ENCODE measurements around the gene PYHIN1. TPM values are rescaled to one million over a fixed set of nuclear protein-coding genes. Genes with fewer than 3 reads are reported as not detected.

The PYHIN1 gene
- total RNA-seq, 4 donors from 2014 or later = 0.61 to 2.3 (median 1.7) TPM; not detected in 1

DNA sequence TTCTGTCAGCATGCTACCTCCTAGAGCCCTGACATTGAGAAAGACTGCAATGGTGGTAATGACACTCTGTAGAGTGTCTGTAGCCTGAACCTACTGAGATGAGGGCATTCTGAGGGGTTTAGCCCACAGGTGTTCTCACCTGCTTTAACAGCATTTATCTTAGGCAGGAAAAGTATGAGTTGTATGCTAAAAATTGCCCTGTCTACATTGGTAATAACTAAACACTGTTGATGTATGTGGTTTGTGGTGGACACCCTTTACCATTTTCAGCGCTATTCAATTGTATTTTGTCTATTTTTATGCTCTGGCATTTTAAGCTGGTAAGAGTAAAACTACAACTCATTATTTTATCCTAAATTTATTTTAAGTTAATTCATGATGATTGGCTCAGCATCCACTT, 10.0 kb downstream of the PYHIN1 start:
- H3K4me3 ChIP-seq = no peak overlapping the region
- no peaks in the 10 kb centered on the region for H3K36me3 ChIP-seq
- 67 to 89% methylated on average over 1 of the region's 1 CpG for WGBS, 2 donors
- DNase-seq = no peak
- no peaks in the 10 kb centered on the region for H3K4me1 ChIP-seq
- no peaks in the 10 kb centered on the region for H3K9me3 ChIP-seq
- TF ChIP-seq POLR2A (IDR thresholded peaks at IDR 0.05) = no peak
- TF ChIP-seq, protein P1, sequence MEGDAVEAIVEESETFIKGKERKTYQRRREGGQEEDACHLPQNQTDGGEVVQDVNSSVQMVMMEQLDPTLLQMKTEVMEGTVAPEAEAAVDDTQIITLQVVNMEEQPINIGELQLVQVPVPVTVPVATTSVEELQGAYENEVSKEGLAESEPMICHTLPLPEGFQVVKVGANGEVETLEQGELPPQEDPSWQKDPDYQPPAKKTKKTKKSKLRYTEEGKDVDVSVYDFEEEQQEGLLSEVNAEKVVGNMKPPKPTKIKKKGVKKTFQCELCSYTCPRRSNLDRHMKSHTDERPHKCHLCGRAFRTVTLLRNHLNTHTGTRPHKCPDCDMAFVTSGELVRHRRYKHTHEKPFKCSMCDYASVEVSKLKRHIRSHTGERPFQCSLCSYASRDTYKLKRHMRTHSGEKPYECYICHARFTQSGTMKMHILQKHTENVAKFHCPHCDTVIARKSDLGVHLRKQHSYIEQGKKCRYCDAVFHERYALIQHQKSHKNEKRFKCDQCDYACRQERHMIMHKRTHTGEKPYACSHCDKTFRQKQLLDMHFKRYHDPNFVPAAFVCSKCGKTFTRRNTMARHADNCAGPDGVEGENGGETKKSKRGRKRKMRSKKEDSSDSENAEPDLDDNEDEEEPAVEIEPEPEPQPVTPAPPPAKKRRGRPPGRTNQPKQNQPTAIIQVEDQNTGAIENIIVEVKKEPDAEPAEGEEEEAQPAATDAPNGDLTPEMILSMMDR (IDR thresholded peaks at IDR 0.05) = no peak
- no peak overlapping the region for H3K27ac ChIP-seq
- intact Hi-C loops (cut with DNase I) = no loop called here
- no peaks in the 10 kb centered on the region for H3K27me3 ChIP-seq

DNA sequence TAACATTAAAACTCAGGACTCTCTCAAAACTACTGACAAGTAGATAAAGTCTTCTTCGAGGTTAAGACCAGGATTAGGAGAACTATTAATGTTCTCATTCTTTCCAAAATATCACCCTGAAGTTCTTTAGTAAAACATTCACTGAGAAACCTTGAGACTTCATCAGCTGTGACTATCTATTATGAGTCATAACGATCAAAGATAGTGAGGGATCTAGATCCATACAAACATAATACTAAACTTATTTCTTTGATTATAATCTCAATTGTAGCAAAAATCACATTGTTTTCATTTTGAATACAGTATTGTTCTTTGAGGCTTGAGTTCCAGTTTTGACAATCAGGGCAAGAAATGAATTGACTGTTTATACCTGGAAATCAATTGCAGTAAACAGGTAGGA, 11.1 kb downstream of the PYHIN1 start:
- TF ChIP-seq, protein P1 (IDR thresholded peaks at IDR 0.05) = no peak
- TF ChIP-seq POLR2A (IDR thresholded peaks at IDR 0.05) = no peak
- no peak overlapping the region for H3K4me3 ChIP-seq
- no peaks in the 10 kb centered on the region for H3K4me1 ChIP-seq
- no peaks in the 10 kb centered on the region for H3K9me3 ChIP-seq
- no peaks in the 10 kb centered on the region for H3K27me3 ChIP-seq
- DNase-seq = no peak
- no peak overlapping the region for H3K27ac ChIP-seq
- H3K36me3 ChIP-seq = no peaks in the 10 kb centered on the region
- WGBS, 2 donors = 57 to 63% methylated on average over 2 of the region's 2 CpGs
- intact Hi-C loops (cut with DNase I) = no loop called here

DNA sequence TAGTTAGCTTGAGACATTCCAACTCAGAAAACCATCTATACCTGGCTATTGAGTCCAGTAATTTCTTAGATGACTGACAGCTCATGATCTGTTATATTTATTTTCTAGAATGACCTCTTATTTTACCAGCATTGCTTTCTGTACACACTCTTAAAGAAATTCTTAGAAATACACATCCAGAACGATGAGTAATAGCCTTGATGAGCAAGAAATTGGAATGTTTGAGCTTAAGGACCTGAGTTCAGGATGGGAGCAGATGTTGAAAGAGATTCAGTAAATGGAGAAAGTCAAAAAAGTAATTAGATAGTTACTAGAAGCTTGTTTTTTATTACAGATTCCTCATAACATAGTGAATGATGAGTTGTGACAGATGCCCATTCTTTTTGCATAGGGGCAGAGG, 11.7 kb downstream of the PYHIN1 start:
- Histone ChIP-seq H3K9me3 (no peaks in the 10 kb centered on the region), H3K27me3 (no peaks in the 10 kb centered on the region), H3K4me1 (no peaks in the 10 kb centered on the region), H3K36me3 (no peaks in the 10 kb centered on the region), H3K27ac (no peak overlapping the region), H3K4me3 (no peak overlapping the region)
- 38 to 43% methylated on average over 1 of the region's 1 CpG for WGBS, 2 donors
- DNase-seq = no peak
- TF ChIP-seq POLR2A (IDR thresholded peaks at IDR 0.05) = no peak
- TF ChIP-seq, protein P1 (IDR thresholded peaks at IDR 0.05) = no peak
- intact Hi-C loops (cut with DNase I) = no loop called here

GRCh38 chr1:158945061-158945460, 13.7 kb downstream of the PYHIN1 start:
- Histone ChIP-seq H3K36me3 (no peaks in the 10 kb centered on the region), H3K27me3 (no peaks in the 10 kb centered on the region), H3K27ac (no peak overlapping the region), H3K4me1 (no peaks in the 10 kb centered on the region), H3K4me3 (no peak overlapping the region), H3K9me3 (no peaks in the 10 kb centered on the region)
- WGBS, 2 donors = 60 to 69% methylated on average over 2 of the region's 2 CpGs
- intact Hi-C loops (cut with DNase I) = no loop called here
- no peak for DNase-seq
- no peak for TF ChIP-seq POLR2A (IDR thresholded peaks at IDR 0.05)
- TF ChIP-seq, protein P1 (IDR thresholded peaks at IDR 0.05) = no peak

DNA sequence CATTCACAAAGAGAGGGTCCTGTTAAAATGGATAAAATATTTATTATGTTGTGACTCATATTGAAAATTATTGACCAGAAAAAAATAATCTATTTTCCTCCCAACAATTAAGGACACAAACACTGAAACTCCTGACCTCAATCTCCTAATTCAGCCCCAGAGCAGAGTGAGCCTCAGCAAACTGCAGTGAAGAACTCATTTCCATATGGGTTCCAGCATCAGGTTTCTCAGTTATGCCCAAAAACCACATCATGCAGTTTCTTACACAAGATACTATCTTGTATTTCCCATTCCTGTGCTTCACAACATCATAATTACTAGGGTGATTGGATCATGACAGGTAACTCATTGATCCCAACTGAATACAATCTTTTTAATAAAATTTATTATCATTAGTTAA, 15.4 kb downstream of the PYHIN1 start:
- no peak overlapping the region for H3K4me3 ChIP-seq
- H3K9me3 ChIP-seq = no peaks in the 10 kb centered on the region
- intact Hi-C loops (cut with DNase I) = no loop called here
- no peak for DNase-seq
- no peaks in the 10 kb centered on the region for H3K27me3 ChIP-seq
- H3K4me1 ChIP-seq = no peaks in the 10 kb centered on the region
- H3K27ac ChIP-seq = no peak overlapping the region
- no peaks in the 10 kb centered on the region for H3K36me3 ChIP-seq
- no peak for TF ChIP-seq POLR2A (IDR thresholded peaks at IDR 0.05)
- TF ChIP-seq, protein P1 (IDR thresholded peaks at IDR 0.05) = no peak
